Immature natural killer cell (primary cell): ENCODE results near the gene AGPAT3. TPM values are rescaled to one million over a fixed set of nuclear protein-coding genes. Genes with fewer than 3 reads are reported as not detected.

Source experiments
- DNase-seq, 3 donors: peaks; one replicate each; pipeline ENCODE4 v3.0.0; 2022; ENCODE audit warnings: mixed read lengths in 1 of 3
- H3K27ac Mint-ChIP-seq, 6 donors: one replicate each; pipeline ENCODE4 v1.8.0; 2020; ENCODE audit warnings: mixed read lengths in 6 of 6, mild to moderate bottlenecking in 5 of 6, inconsistent platforms in 4 of 6, moderate library complexity in 3 of 6
- H3K27me3 Mint-ChIP-seq, 3 donors: one replicate each; pipeline ENCODE4 v1.8.0; 2020 to 2021; ENCODE audit warnings: low read depth in 3 of 3, mild to moderate bottlenecking in 3 of 3, mixed read lengths in 3 of 3, moderate library complexity in 3 of 3, inconsistent platforms in 1 of 3
- H3K36me3 Mint-ChIP-seq, 3 donors: one replicate each; pipeline ENCODE4 v1.8.0; 2020; ENCODE audit warnings: mixed read lengths in 3 of 3, inconsistent platforms in 2 of 3, mild to moderate bottlenecking in 2 of 3
- H3K4me1 Mint-ChIP-seq, 2 donors: one replicate each; pipeline ENCODE4 v1.8.0; 2020; ENCODE audit warnings: inconsistent platforms in 2 of 2, mild to moderate bottlenecking in 2 of 2, mixed read lengths in 2 of 2, moderate library complexity in 1 of 2
- H3K4me3 Mint-ChIP-seq, 5 donors: one replicate each; pipeline ENCODE4 v1.8.0; 2020; ENCODE audit warnings: mild to moderate bottlenecking in 5 of 5, mixed read lengths in 5 of 5, inconsistent platforms in 3 of 5, moderate library complexity in 3 of 5
- H3K9me3 Mint-ChIP-seq, 6 donors: one replicate each; pipeline ENCODE4 v1.8.0; 2020; ENCODE audit warnings: mild to moderate bottlenecking in 6 of 6, mixed read lengths in 6 of 6, inconsistent platforms in 4 of 6, moderate library complexity in 3 of 6
- polyA plus RNA-seq, 3 donors: library from polyadenylated mRNA; unstranded; fragments of 300-500 nt; fragmentation: Illumina TruSeq; gene quantifications; one replicate each; pipeline ENCODE4 v1.2.3, GENCODE V29; 2021

AGPAT3 gene
- polyA plus RNA-seq, 3 donors from 2014 or later = 5.6 to 11.8 (median 9.5) TPM

- Mint-ChIP-seq H3K4me3 (no peak overlapping the region), H3K4me1 (no peaks in the 10 kb centered on the region), H3K36me3 (no peaks in the 10 kb centered on the region), H3K9me3 (no peaks in the 10 kb centered on the region), H3K27ac (no peak overlapping the region), H3K27me3 (peaks cover 0 to 5% (median 0%) of the 10 kb centered on the region in 3 donors)
- DNase-seq = no peak
These were observed 128.5 kb downstream of the AGPAT3 start for GRCh38 chr21:43993420-43993934.

- H3K36me3 Mint-ChIP-seq = no peaks in the 10 kb centered on the region
- no peak for DNase-seq
- H3K9me3 Mint-ChIP-seq = no peaks in the 10 kb centered on the region
- no peaks in the 10 kb centered on the region for H3K4me1 Mint-ChIP-seq
- peaks cover 0 to 4% (median 0%) of the 10 kb centered on the region in 3 donors for H3K27me3 Mint-ChIP-seq
- H3K27ac Mint-ChIP-seq = no peak overlapping the region
- H3K4me3 Mint-ChIP-seq = no peak overlapping the region
These were observed 129.1 kb downstream of the AGPAT3 start for GRCh38 chr21:43994085-43994484.

- Mint-ChIP-seq H3K9me3 (no peaks in the 10 kb centered on the region), H3K27me3 (peaks cover 0 to 4% (median 2%) of the 10 kb centered on the region in 3 donors), H3K4me3 (no peak overlapping the region), H3K36me3 (no peaks in the 10 kb centered on the region), H3K27ac (no peak overlapping the region), H3K4me1 (no peaks in the 10 kb centered on the region)
- no peak for DNase-seq
These were observed 129.6 kb downstream of the AGPAT3 start for GRCh38 chr21:43994646-43995045.

GRCh38 chr21:43995521-43996105, 130.6 kb downstream of the AGPAT3 start:
- Mint-ChIP-seq H3K36me3 (no peaks in the 10 kb centered on the region), H3K4me3 (no peak overlapping the region), H3K4me1 (no peaks in the 10 kb centered on the region), H3K9me3 (no peaks in the 10 kb centered on the region), H3K27ac (no peak overlapping the region), H3K27me3 (peaks cover 0 to 4% (median 2%) of the 10 kb centered on the region in 3 donors)
- no peak for DNase-seq

- Mint-ChIP-seq H3K4me1 (no peaks in the 10 kb centered on the region), H3K36me3 (no peaks in the 10 kb centered on the region), H3K27ac (no peak overlapping the region), H3K27me3 (peaks cover 2 to 4% (median 2%) of the 10 kb centered on the region in 3 donors), H3K4me3 (no peak overlapping the region), H3K9me3 (no peaks in the 10 kb centered on the region)
- DNase-seq = no peak
These were observed 133.0 kb downstream of the AGPAT3 start for GRCh38 chr21:43997766-43998742.

DNA sequence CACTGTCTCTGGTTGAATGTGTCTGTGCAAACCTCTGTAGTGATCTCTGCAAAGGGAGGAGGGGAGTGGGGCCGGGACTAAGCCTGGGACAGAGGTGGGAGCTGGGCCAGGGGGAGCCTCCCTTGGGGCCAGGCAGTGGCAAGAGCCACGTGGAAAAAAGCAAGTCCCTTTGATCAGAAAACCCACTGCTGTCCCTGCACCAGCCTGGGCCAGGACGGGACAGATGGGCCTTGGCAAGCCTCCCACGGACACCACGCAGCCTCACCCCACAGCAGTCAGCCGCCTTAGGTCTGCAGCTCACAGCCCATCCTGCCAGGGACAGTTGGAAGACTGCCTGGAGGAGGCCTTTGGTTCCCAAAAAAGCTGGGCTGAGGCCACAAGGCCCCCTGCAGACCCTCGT, 135.3 kb downstream of the AGPAT3 start:
- DNase-seq = no peak
- H3K36me3 Mint-ChIP-seq = no peaks in the 10 kb centered on the region
- H3K27ac Mint-ChIP-seq = no peak overlapping the region
- peaks cover 2 to 4% (median 2%) of the 10 kb centered on the region in 3 donors for H3K27me3 Mint-ChIP-seq
- no peaks in the 10 kb centered on the region for H3K4me1 Mint-ChIP-seq
- no peak overlapping the region for H3K4me3 Mint-ChIP-seq
- no peaks in the 10 kb centered on the region for H3K9me3 Mint-ChIP-seq

GRCh38 chr21:44002511-44002910, 137.5 kb downstream of the AGPAT3 start:
- Mint-ChIP-seq H3K27me3 (peaks cover 2 to 4% (median 2%) of the 10 kb centered on the region in 3 donors), H3K36me3 (peaks cover 0 to 2% (median 0%) of the 10 kb centered on the region in 3 donors), H3K27ac (no peak overlapping the region), H3K9me3 (no peaks in the 10 kb centered on the region), H3K4me3 (no peak overlapping the region), H3K4me1 (no peaks in the 10 kb centered on the region)
- no peak for DNase-seq

GRCh38 chr21:44003307-44003966, 138.4 kb downstream of the AGPAT3 start:
- no peak for DNase-seq
- H3K36me3 Mint-ChIP-seq = peaks cover 0 to 8% (median 0%) of the 10 kb centered on the region in 3 donors
- H3K27ac Mint-ChIP-seq = no peak overlapping the region
- no peaks in the 10 kb centered on the region for H3K9me3 Mint-ChIP-seq
- H3K4me3 Mint-ChIP-seq = no peak overlapping the region
- H3K27me3 Mint-ChIP-seq = peaks cover 0 to 2% (median 2%) of the 10 kb centered on the region in 3 donors
- H3K4me1 Mint-ChIP-seq = no peaks in the 10 kb centered on the region

- no peak overlapping the region for H3K27ac Mint-ChIP-seq
- no peak overlapping the region for H3K4me3 Mint-ChIP-seq
- DNase-seq = no peak
- no peaks in the 10 kb centered on the region for H3K9me3 Mint-ChIP-seq
- H3K27me3 Mint-ChIP-seq = peaks cover 0 to 4% (median 1%) of the 10 kb centered on the region in 3 donors
- H3K36me3 Mint-ChIP-seq = peaks cover 0 to 9% (median 0%) of the 10 kb centered on the region in 3 donors
- H3K4me1 Mint-ChIP-seq = peaks cover 6 to 12% of the 10 kb centered on the region in 2 donors
These were observed 140.0 kb downstream of the AGPAT3 start for GRCh38 chr21:44005071-44005470.

DNA sequence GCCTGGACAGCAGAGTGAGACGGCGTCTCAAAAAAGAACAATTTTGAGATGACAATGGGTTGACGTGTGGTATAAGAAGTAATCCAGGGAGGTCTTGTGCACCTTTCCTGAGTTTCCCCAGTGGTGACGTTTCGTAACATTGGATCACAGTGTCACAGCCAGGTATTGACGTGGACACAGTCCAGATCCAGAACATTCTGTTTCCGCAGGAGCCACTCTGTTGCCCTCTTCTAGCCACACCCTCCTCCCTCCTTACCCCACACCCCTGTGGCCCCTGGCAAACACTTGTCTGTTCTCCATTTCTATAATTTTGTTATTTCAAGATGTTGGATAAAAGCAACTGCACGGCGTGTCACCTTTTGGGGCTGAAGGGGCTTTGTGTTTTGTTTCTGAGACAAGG, 140.6 kb downstream of the AGPAT3 start:
- no peak for DNase-seq
- Mint-ChIP-seq H3K27me3 (peaks cover 0 to 6% (median 5%) of the 10 kb centered on the region in 3 donors), H3K36me3 (peaks cover 0 to 9% (median 0%) of the 10 kb centered on the region in 3 donors), H3K4me3 (no peak overlapping the region), H3K9me3 (no peaks in the 10 kb centered on the region), H3K4me1 (peaks cover 11 to 17% of the 10 kb centered on the region in 2 donors), H3K27ac (no peak overlapping the region)

- Mint-ChIP-seq H3K4me3 (no peak overlapping the region), H3K36me3 (peaks cover 0 to 9% (median 0%) of the 10 kb centered on the region in 3 donors), H3K27ac (no peak overlapping the region), H3K4me1 (peaks cover 17 to 22% of the 10 kb centered on the region in 2 donors), H3K27me3 (peaks cover 4 to 10% (median 6%) of the 10 kb centered on the region in 3 donors), H3K9me3 (no peaks in the 10 kb centered on the region)
- no peak for DNase-seq
These were observed 141.1 kb downstream of the AGPAT3 start for GRCh38 chr21:44006017-44006619.

- DNase-seq = no peak
- H3K4me1 Mint-ChIP-seq = peaks cover 20 to 28% of the 10 kb centered on the region in 2 donors
- H3K27me3 Mint-ChIP-seq = peaks cover 8 to 15% (median 9%) of the 10 kb centered on the region in 3 donors
- no peaks in the 10 kb centered on the region for H3K9me3 Mint-ChIP-seq
- peaks cover 0 to 9% (median 0%) of the 10 kb centered on the region in 3 donors for H3K36me3 Mint-ChIP-seq
- no peak overlapping the region for H3K4me3 Mint-ChIP-seq
- no peak overlapping the region for H3K27ac Mint-ChIP-seq
These were observed 141.6 kb downstream of the AGPAT3 start for GRCh38 chr21:44006656-44007055.

GRCh38 chr21:44010429-44010828, 145.4 kb downstream of the AGPAT3 start:
- Mint-ChIP-seq H3K9me3 (no peaks in the 10 kb centered on the region), H3K27me3 (peaks cover 14 to 24% (median 21%) of the 10 kb centered on the region in 3 donors), H3K36me3 (peaks cover 0 to 9% (median 0%) of the 10 kb centered on the region in 3 donors), H3K27ac (peak overlapping the region; percentile 87 to 98 (median 95)), H3K4me3 (peak overlapping the region; percentile 87 to 90 (median 89)), H3K4me1 (peaks cover 46 to 53% of the 10 kb centered on the region in 2 donors)
- peak; percentile 28 to 42 (median 41) for DNase-seq
